AG04449 (cell line): ENCODE results near the gene NFAT5.
A peak's percentile ranks its signal among the peaks of the same experiment; 100 is the strongest.

Source experiments
- CTCF ChIA-PET: fragments of 350-600 bp; formaldehyde crosslinking; extraction: SDS; loops from one replicate; lab custom pipeline; 2021; ENCODE audit warnings: antibody characterized with exemption; lab: Yijun Ruan, JAX
- POLR2A ChIA-PET: fragments of 400-600, 350-600 bp; formaldehyde crosslinking; extraction: SDS; loops from one replicate; lab custom pipeline; 2020; ENCODE audit warnings: antibody characterized with exemption, inconsistent platforms; lab: Yijun Ruan, JAX
- DNase-seq: peaks from one replicate; pipeline ENCODE4 v3.0.0-alpha.2; 2010; ENCODE audit warnings: low read depth, low spot score
- H3K4me3 ChIP-seq: 2 replicates; pipeline ENCODE4 v1.5.1; 2011; ENCODE audit warnings: low read depth, mild to moderate bottlenecking, control low read depth, low read length
- CTCF ChIP-seq: IDR thresholded peaks from one replicate; pipeline ENCODE4 v1.5.1; 2011; ENCODE audit warnings: mild to moderate bottlenecking, moderate library complexity, low read length, control low read depth, inconsistent platforms; ENCODE audit not compliant: insufficient read depth; ENCODE audit errors: missing control alignments

Gene NFAT5

GRCh38 chr16:69562813-69563212 lies 3.0 kb upstream of the NFAT5 start:
- ChIA-PET POLR2A (no interaction called here), CTCF (no interaction called here)
- H3K4me3 ChIP-seq: no peak overlapping the region
- DNase-seq: no peak
- TF ChIP-seq CTCF: no peak

- no peak for TF ChIP-seq CTCF
- H3K4me3 ChIP-seq: 0 out of 2 replicates have a peak overlapping the region, but pooled peaks have one; percentile 7
- ChIA-PET POLR2A (interaction anchor here (0.6 to 1.1 kb wide), 3 partner anchors 14 to 179 kb away, joined by 3 to 4 read pairs (median 3); no protein-coding TSS in a partner anchor), CTCF (interaction anchor here (0.7 to 1.6 kb wide), 3 partner anchors 27 to 167 kb away, joined by 3 to 8 read pairs (median 4); no protein-coding TSS in a partner anchor)
- DNase-seq: no peak
These were observed 1.9 kb upstream of the NFAT5 start for GRCh38 chr16:69563605-69564580.

GRCh38 chr16:69564845-69565670 lies 708 bp upstream of the NFAT5 start:
- no peak for DNase-seq
- H3K4me3 ChIP-seq: peak overlapping the region; percentile 90
- no peak for TF ChIP-seq CTCF
- POLR2A ChIA-PET: interaction anchor here (0.8 to 1.1 kb wide), 2 partner anchors 15 to 180 kb away, joined by 3 to 4 read pairs; no protein-coding TSS in a partner anchor
- CTCF ChIA-PET: interaction anchor here (0.8 to 1.6 kb wide), 2 partner anchors 28 to 168 kb away, joined by 3 to 8 read pairs; no protein-coding TSS in a partner anchor

DNA sequence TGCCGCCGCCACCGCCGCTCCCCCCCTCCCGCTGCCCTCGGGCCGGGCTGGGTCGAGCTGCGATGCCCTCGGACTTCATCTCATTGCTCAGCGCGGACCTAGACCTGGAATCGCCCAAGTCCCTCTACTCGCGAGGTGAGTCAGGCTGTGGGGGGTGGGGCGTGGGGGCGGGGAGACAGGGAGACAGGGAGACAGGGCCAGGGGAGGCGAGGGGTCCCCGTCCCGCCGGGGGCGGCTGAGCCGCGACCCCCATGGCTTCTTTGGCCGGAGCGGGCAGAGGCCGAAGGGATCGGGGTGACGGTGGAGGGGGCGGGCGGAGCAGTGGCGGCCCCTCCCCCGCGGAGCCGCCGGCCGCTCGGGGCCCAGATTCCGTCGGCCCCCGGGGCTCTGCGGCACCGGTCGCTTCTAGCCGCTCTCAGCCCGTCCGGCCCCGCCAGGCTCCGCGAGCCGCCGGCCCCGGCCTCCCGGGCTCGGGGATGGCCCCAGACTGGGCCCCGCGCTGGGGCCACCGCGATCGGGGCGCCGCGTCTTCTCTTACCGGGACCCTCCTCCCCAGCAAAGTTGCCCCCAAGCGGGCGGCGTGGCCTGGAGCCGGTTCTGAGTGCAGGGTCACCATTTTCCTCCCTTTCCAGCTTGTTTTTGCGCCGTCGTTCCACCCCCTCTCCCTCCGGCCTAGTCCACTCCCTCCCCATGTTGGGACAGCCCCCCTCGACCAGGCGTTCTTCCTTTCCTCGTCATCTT lies 644 bp downstream of the NFAT5 start:
- DNase-seq: no peak
- POLR2A ChIA-PET: interaction anchor here (1.6 kb wide), 1 partner anchor 141 kb away, joined by 3 read pairs; no protein-coding TSS in a partner anchor

More for the DNA sequence above, 644 bp downstream of the NFAT5 start:
- peak overlapping the region; percentile 90 for H3K4me3 ChIP-seq
- TF ChIP-seq CTCF: no peak
- CTCF ChIA-PET: interaction anchor here (0.6 to 1.9 kb wide), 5 partner anchors 11 to 170 kb away, joined by 3 to 6 read pairs (median 4); no protein-coding TSS in a partner anchor
